Right renal pelvis (tissue), 4 donors: ENCODE results near the gene SON. TPM values are rescaled to one million over a fixed set of nuclear protein-coding genes. Genes with fewer than 3 reads are reported as not detected.

Experiments
- polyA plus RNA-seq, 4 donors: library from polyadenylated mRNA; unstranded; fragments of 120-200 nt; gene quantifications; one replicate each; pipeline ENCODE4 v1.2.1, GENCODE V29; 2013; ENCODE audit not compliant: insufficient read length in 4 of 4

The SON gene
- polyA plus RNA-seq, 4 donors = 287 to 370 (median 336) TPM

Other genes with a start within 250 kb of the SON start
- 10 to 100 TPM; 36.9 to 44.0 (median 42.5) TPM for gene IFNAR1, start 218.1 kb upstream of the SON start, polyA plus RNA-seq
- gene IFNGR2, start 139.6 kb upstream of the SON start, polyA plus RNA-seq = 10 to 100 TPM; 85.2 to 92.0 (median 89.6) TPM
- 10 to 100 TPM; 54.8 to 70.9 (median 60.2) TPM for gene TMEM50B, start 63.1 kb upstream of the SON start, polyA plus RNA-seq
- gene DNAJC28, start 51.3 kb upstream of the SON start, polyA plus RNA-seq = 1 to 10 TPM; 4.1 to 7.3 (median 6.1) TPM
- gene GART, start 921 bp upstream of the SON start, polyA plus RNA-seq = 10 to 100 TPM; 64.7 to 73.1 (median 69.7) TPM
- gene DONSON, start 45.6 kb downstream of the SON start, polyA plus RNA-seq = 10 to 100 TPM; 31.3 to 39.3 (median 35.3) TPM
- 10 to 100 TPM; 58.0 to 76.8 (median 63.0) TPM for gene CRYZL1, start 98.7 kb downstream of the SON start, polyA plus RNA-seq
- 10 to 100 TPM; 40.7 to 44.6 (median 41.6) TPM for gene ITSN1, start 99.5 kb downstream of the SON start, polyA plus RNA-seq